ENCODE measurements around the gene ZNHIT3. TPM values are rescaled to one million over a fixed set of nuclear protein-coding genes. Genes with fewer than 3 reads are reported as not detected.

ZNHIT3 gene
- total RNA-seq, 1 donor from 2014 or later: 34.0 TPM

DNA sequence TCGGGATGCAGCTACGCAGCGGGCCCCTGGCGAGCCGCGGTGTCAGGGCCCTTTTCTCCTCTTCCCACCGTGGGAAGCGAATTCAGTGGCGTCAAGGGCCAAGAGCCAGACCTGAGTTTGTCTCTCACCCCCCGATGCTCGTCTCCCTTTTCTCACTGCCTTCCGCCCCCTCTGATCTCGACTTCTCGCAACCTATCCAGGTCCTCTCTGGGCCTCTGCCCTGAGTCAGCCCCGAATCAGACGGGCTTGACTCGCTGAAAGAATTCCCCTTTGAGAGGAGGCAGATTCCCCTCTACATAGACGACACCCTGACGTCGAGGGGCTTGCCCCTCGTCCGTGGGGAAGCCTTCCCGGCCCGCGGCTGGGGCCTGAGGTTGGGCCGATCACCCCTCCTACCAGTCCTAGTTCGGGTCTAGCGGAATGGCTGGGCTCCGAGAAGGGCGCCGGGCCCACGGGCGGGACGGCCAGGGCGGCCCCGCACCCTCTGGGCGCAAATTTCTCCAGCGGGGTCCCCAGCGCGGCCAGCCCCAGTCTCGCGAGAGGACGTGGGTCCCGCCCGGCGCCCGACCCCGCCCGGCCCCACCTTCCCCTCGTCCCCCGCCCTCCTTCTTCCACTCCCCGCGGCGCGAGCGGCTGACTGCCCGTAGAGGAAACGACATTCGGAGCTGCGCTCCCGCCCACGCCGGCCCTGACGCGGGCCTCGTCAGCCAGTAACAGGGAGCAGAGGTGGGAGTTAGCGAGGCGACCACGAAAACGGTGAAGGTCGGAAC, 58.0 kb downstream of the ZNHIT3 start, which contains the start of gene GGNBP2:
Gene GGNBP2 (plus strand): TSS at position 613 of the 770 bp plus-strand sequence. CDS start 806 bp downstream, outside the sequence.
- no peak for DNase-seq (ENCODE audit: extremely low read depth, low read depth, low spot score)

DNA sequence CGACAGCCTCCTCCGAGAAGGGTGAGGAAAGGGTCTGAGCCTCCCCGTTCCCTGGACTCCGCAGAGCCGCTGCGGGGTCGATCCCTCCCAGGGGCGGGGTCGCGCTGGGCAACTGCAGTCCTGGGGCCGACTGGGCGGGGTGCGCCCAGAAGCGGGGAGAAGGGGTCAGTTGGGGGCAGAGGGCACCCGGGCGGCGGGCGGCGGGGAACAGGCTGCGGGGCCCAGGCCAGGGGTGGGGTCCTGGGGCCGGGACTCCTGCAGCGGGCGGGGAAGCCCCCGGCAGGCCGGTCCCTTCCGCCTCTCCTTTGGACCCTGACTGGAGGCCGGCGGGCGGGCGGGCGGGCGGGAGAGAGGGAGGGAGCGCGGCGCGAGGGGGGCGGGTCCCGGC, 58.6 kb downstream of the ZNHIT3 start:
- DNase-seq (ENCODE audit: extremely low read depth, low read depth, low spot score): no peak

Other genes with a start within 250 kb of the ZNHIT3 start
- gene TBC1D3I, start 222.1 kb upstream of the ZNHIT3 start, total RNA-seq: 1.5 and 1.6 TPM in 2 replicates
- not detected in 2 replicates for gene TBC1D3G, start 162.8 kb upstream of the ZNHIT3 start, total RNA-seq
- not detected in 2 replicates for gene TBC1D3H, start 98.2 kb upstream of the ZNHIT3 start, total RNA-seq
- 35.2 and 62.3 TPM in 2 replicates for gene MYO19, start 48.2 kb downstream of the ZNHIT3 start, total RNA-seq
- gene PIGW, start 48.3 kb downstream of the ZNHIT3 start, total RNA-seq: 8.6 and 9.5 TPM in 2 replicates
- gene GGNBP2, start 58.2 kb downstream of the ZNHIT3 start, total RNA-seq: 45.5 and 51.0 TPM in 2 replicates
- gene DHRS11, start 105.2 kb downstream of the ZNHIT3 start, total RNA-seq: 4.3 and 11.0 TPM in 2 replicates
- 3.5 and 7.8 TPM in 2 replicates for gene MRM1, start 114.9 kb downstream of the ZNHIT3 start, total RNA-seq

Measured in glomerular endothelial cell (primary cell).